Urinary bladder (tissue), 4 donors: Measurements from ENCODE around the gene MBLAC2. TPM values are rescaled to one million over a fixed set of nuclear protein-coding genes. Genes with fewer than 3 reads are reported as not detected.

Source experiments
- DNase-seq: peaks from one replicate; pipeline ENCODE4 v3.0.0-alpha.2; 2015; ENCODE audit errors: extremely low spot score
- H3K27ac ChIP-seq: one replicate; pipeline ENCODE4 v1.5.1; 2013; ENCODE audit warnings: low read depth, mild to moderate bottlenecking, moderate library complexity
- H3K36me3 ChIP-seq: one replicate; pipeline ENCODE4 v1.6.1; 2013; ENCODE audit warnings: mild to moderate bottlenecking, moderate library complexity; ENCODE audit not compliant: insufficient read depth
- H3K4me1 ChIP-seq: one replicate; pipeline ENCODE4 v1.6.1; 2013; ENCODE audit warnings: mild to moderate bottlenecking, moderate library complexity; ENCODE audit not compliant: insufficient read depth
- H3K4me3 ChIP-seq: one replicate; pipeline ENCODE4 v1.5.1; 2013; ENCODE audit warnings: low read depth, low read length
- WGBS: extraction: QIAGEN DNeasy Blood & Tissue Kit; methylation state at CpG from one replicate; pipeline ENCODE4 v1.1.7; 2013; 5-methylcytosine and 5-hydroxymethylcytosine counted together
- polyA plus RNA-seq: library from polyadenylated mRNA; stranded (reverse); fragments of 200-250 nt; gene quantifications from one replicate; pipeline ENCODE4 v1.2.3, GENCODE V29; 2013
- total RNA-seq: library from RNA; depleted of rRNA; stranded (reverse); fragments of >200 nt; gene quantifications from one replicate; pipeline ENCODE4 v1.2.3, GENCODE V29; 2014
- donor health status: healthy with polysubstance abuse.
- donor health status: healthy.

The MBLAC2 gene
- total and polyA plus RNA-seq, 2 donors = 6.6 to 11.3 TPM

- no peak for DNase-seq
- no peaks in the 10 kb centered on the region for H3K4me1 ChIP-seq
- H3K36me3 ChIP-seq = no peaks in the 10 kb centered on the region
- H3K4me3 ChIP-seq = no peak overlapping the region
- H3K27ac ChIP-seq = no peak overlapping the region
These were observed 5.2 kb upstream of the MBLAC2 start for GRCh38 chr5:90479611-90480385.

GRCh38 chr5:90477621-90478215, 3.1 kb upstream of the MBLAC2 start:
- no peak overlapping the region for H3K27ac ChIP-seq
- H3K4me3 ChIP-seq = no peak overlapping the region

GRCh38 chr5:90477073-90477472, 2.5 kb upstream of the MBLAC2 start:
- DNase-seq = no peak
- Histone ChIP-seq H3K36me3 (no peaks in the 10 kb centered on the region), H3K4me1 (no peaks in the 10 kb centered on the region), H3K4me3 (no peak overlapping the region), H3K27ac (no peak overlapping the region)
- WGBS = 50% methylated on average over 2 of the region's 2 CpGs

More at GRCh38 chr5:90477621-90478215, 3.1 kb upstream of the MBLAC2 start:
- Histone ChIP-seq H3K36me3 (no peaks in the 10 kb centered on the region), H3K4me1 (no peaks in the 10 kb centered on the region)
- no peak for DNase-seq
- 74% methylated on average over 8 of the region's 8 CpGs for WGBS

GRCh38 chr5:90476391-90476790, 1.8 kb upstream of the MBLAC2 start:
- no peak for DNase-seq
- Histone ChIP-seq H3K36me3 (no peaks in the 10 kb centered on the region), H3K4me3 (no peak overlapping the region), H3K27ac (no peak overlapping the region), H3K4me1 (peaks cover 2% of the 10 kb centered on the region)
- WGBS = 82% methylated on average over 3 of the region's 3 CpGs

- Histone ChIP-seq H3K27ac (no peak overlapping the region), H3K4me3 (no peak overlapping the region), H3K4me1 (peaks cover 2% of the 10 kb centered on the region), H3K36me3 (no peaks in the 10 kb centered on the region)
- 54% methylated on average over 17 of the region's 17 CpGs for WGBS
- DNase-seq = no peak
These were observed 937 bp upstream of the MBLAC2 start for GRCh38 chr5:90475436-90475980.

GRCh38 chr5:90473396-90474234, 956 bp downstream of the MBLAC2 start:
- Histone ChIP-seq H3K27ac (no peak overlapping the region), H3K36me3 (no peaks in the 10 kb centered on the region), H3K4me1 (peaks cover 2% of the 10 kb centered on the region), H3K4me3 (peak overlapping the region; percentile 82)
- WGBS = under 1% methylated on average over 56 of the region's 56 CpGs
- no peak for DNase-seq

GRCh38 chr5:90472783-90473395, 1.7 kb downstream of the MBLAC2 start:
- no peak overlapping the region for H3K27ac ChIP-seq
- WGBS = 56% methylated on average over 9 of the region's 9 CpGs
- H3K36me3 ChIP-seq = no peaks in the 10 kb centered on the region

GRCh38 chr5:90461288-90461687, 13.3 kb downstream of the MBLAC2 start:
- Histone ChIP-seq H3K36me3 (no peaks in the 10 kb centered on the region), H3K27ac (no peak overlapping the region), H3K4me1 (no peaks in the 10 kb centered on the region), H3K4me3 (no peak overlapping the region)
- WGBS = 73% methylated on average over 4 of the region's 4 CpGs
- no peak for DNase-seq

More at GRCh38 chr5:90472783-90473395, 1.7 kb downstream of the MBLAC2 start:
- DNase-seq = no peak
- H3K4me3 ChIP-seq = peak overlapping the region; percentile 82
- H3K4me1 ChIP-seq = peaks cover 2% of the 10 kb centered on the region

GRCh38 chr5:90446961-90447360, 27.6 kb downstream of the MBLAC2 start:
- Histone ChIP-seq H3K4me1 (no peaks in the 10 kb centered on the region), H3K36me3 (no peaks in the 10 kb centered on the region), H3K27ac (no peak overlapping the region), H3K4me3 (no peak overlapping the region)
- DNase-seq = no peak

- WGBS = 50% methylated on average over 2 of the region's 2 CpGs
- no peaks in the 10 kb centered on the region for H3K36me3 ChIP-seq
- no peak for DNase-seq
- no peak overlapping the region for H3K27ac ChIP-seq
- no peak overlapping the region for H3K4me3 ChIP-seq
- H3K4me1 ChIP-seq = no peaks in the 10 kb centered on the region
These were observed 33.9 kb downstream of the MBLAC2 start for GRCh38 chr5:90440644-90441043.

GRCh38 chr5:90438100-90438499, 36.5 kb downstream of the MBLAC2 start:
- Histone ChIP-seq H3K4me1 (no peaks in the 10 kb centered on the region), H3K27ac (no peak overlapping the region), H3K36me3 (no peaks in the 10 kb centered on the region), H3K4me3 (no peak overlapping the region)
- no peak for DNase-seq
- WGBS = 39% methylated on average over 1 of the region's 1 CpG

GRCh38 chr5:90437663-90438062, 36.9 kb downstream of the MBLAC2 start:
- DNase-seq = no peak
- Histone ChIP-seq H3K27ac (no peak overlapping the region), H3K4me3 (no peak overlapping the region), H3K36me3 (no peaks in the 10 kb centered on the region), H3K4me1 (no peaks in the 10 kb centered on the region)

GRCh38 chr5:90434116-90434714, 40.4 kb downstream of the MBLAC2 start:
- no peak overlapping the region for H3K4me3 ChIP-seq
- H3K27ac ChIP-seq = no peak overlapping the region
- no peaks in the 10 kb centered on the region for H3K4me1 ChIP-seq
- WGBS = 60% methylated on average over 5 of the region's 5 CpGs
- H3K36me3 ChIP-seq = no peaks in the 10 kb centered on the region
- DNase-seq = no peak
